ENCODE data around the gene RRP8.

Gene RRP8

GRCh38 chr11:6633422-6634408 lies 30.3 kb upstream of the RRP8 start:
- in situ Hi-C loops (cut with HindIII; ENCODE audit: low sequenced_read_pairs), result no loop called here

- in situ Hi-C loops (cut with HindIII; ENCODE audit: low sequenced_read_pairs), result no loop called here
These were observed 29.0 kb upstream of the RRP8 start for GRCh38 chr11:6632116-6633073.

GRCh38 chr11:6631361-6631890 lies 28.0 kb upstream of the RRP8 start:
- in situ Hi-C loops (cut with HindIII; ENCODE audit: low sequenced_read_pairs), result no loop called here

- in situ Hi-C loops (cut with HindIII; ENCODE audit: low sequenced_read_pairs), result no loop called here
These were observed 27.3 kb upstream of the RRP8 start for GRCh38 chr11:6630632-6631291.

DNA sequence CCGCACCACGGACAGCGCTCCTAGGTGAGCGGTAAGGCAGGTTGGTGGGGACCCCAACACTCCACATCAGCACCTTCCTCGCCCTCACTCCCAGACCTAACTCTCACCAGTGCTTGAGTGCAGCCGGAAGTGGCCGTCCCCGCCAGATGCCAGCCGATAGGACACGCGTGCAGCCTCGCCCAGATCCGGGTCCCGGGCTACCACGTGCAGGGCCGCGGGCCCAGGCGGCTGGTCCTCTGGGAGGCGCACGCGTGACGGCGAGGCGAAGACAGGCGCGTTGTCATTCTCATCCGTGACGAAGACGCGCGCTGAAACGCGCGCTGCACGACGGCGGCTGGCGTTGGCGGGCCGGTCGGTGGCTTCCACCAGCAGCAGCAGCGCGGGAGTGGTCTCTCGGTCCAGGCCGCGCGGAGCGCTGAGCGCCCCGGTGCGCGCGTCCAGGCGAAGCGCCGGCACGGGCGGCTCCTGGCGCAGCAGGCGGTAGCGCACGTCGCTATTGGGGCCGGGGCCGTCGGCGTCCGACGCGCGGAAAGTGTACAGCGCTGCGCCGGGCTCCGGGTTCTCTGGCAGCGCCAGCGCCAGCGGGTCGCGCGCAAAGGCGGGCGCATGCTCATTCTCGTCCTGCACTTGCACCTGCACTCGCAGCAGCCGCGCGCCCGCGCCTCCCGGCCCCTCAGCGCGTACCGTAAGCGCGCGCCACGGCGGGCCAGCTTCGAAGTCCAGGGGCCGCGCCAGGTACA lies 26.6 kb upstream of the RRP8 start:
- in situ Hi-C loops (cut with HindIII; ENCODE audit: low sequenced_read_pairs), result no loop called here

DNA sequence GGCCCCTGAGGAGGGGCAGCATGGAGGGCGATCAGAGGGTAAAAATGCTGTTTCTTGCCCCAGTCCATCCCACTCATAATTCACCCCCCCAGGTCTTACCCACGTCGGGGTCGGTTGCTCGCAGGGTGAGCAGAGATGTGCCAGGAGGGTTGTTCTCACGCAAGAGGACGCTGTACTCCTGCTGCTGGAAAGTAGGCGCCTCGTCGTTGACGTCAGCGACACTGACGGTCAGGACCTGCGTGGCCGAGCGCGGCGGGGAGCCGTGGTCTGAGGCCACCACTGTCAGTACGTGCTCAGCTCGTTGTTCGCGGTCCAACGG lies 26.1 kb upstream of the RRP8 start:
- in situ Hi-C loops (cut with HindIII; ENCODE audit: low sequenced_read_pairs), result no loop called here

GRCh38 chr11:6628526-6628925 lies 25.1 kb upstream of the RRP8 start:
- in situ Hi-C loops (cut with HindIII; ENCODE audit: low sequenced_read_pairs), result no loop called here

GRCh38 chr11:6627762-6628241 lies 24.4 kb upstream of the RRP8 start:
- in situ Hi-C loops (cut with HindIII; ENCODE audit: low sequenced_read_pairs), result no loop called here

DNA sequence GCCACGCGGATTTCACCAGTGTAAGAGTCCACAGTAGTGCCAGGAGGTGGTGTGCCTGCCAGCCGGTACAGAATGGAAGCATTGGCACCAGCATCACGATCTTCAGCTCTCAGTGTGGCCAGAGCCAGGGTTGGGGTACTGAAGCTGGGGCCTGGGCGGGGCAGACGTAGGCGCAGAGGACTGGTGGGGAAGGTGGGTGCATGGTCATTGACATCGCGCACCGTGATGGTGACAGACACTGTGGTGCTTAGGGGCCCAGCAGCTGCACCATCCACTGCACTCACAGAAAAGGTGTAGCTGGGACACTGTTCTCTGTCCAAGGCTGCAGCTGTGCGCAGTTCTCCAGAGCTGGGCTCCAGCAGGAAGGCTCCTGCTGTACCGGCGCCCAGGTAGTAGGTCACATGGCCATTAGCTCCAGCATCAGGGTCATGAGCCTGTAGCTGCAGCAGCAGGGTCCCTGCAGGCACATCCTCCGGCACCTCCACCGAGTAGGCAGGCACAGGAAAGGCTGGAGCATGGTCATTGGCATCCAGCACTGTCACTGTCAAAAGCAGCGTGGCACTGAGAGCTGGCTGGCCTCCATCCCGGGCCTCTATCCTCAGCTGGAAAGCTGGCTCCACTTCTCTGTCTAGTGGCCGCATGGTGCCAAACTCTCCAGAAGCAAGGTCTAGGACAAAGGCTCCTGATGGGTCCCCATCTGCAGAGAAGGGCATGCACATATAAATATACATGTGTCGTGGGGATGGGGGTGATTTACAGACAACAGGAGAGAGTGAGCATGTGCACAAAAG lies 23.8 kb upstream of the RRP8 start:
- in situ Hi-C loops (cut with HindIII; ENCODE audit: low sequenced_read_pairs), result no loop called here

GRCh38 chr11:6625832-6626420 lies 22.5 kb upstream of the RRP8 start:
- in situ Hi-C loops (cut with HindIII; ENCODE audit: low sequenced_read_pairs), result no loop called here

DNA sequence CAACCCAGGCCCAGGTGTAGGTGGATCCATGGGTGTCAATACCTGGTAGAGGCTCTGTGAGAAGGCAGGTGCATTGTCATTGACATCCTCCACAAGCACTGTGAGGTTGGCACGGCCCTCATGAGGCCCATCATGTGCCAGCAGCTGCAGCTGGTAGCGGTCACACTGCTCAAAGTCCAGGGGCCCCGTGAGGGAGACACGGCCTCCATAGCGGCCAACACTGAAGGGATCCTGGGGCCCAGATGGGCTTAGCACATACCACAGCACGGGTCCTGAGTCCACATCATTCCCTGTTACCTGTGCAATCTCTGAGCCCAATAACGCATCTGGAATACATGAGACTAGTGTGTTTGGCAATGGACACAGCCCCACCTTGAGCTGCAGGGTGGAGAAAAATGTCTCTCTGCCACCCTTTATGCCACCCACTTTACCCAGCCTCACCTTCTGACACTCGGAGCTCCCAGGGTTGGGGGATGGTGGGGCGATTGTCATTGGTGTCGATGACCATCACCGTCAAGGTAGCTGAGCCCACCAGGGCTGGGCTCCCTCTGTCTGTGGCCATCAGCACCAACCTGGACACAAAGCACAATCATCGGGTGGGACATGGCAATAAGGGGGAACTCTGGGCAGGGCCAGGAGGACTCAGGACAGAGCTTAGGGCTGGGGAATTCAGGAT lies 21.9 kb upstream of the RRP8 start:
- in situ Hi-C loops (cut with HindIII; ENCODE audit: low sequenced_read_pairs), result no loop called here

GRCh38 chr11:6623391-6624363 lies 20.3 kb upstream of the RRP8 start:
- in situ Hi-C loops (cut with HindIII; ENCODE audit: low sequenced_read_pairs), result no loop called here

- in situ Hi-C loops (cut with HindIII; ENCODE audit: low sequenced_read_pairs), result no loop called here
These were observed 19.1 kb upstream of the RRP8 start for GRCh38 chr11:6622261-6623171.

DNA sequence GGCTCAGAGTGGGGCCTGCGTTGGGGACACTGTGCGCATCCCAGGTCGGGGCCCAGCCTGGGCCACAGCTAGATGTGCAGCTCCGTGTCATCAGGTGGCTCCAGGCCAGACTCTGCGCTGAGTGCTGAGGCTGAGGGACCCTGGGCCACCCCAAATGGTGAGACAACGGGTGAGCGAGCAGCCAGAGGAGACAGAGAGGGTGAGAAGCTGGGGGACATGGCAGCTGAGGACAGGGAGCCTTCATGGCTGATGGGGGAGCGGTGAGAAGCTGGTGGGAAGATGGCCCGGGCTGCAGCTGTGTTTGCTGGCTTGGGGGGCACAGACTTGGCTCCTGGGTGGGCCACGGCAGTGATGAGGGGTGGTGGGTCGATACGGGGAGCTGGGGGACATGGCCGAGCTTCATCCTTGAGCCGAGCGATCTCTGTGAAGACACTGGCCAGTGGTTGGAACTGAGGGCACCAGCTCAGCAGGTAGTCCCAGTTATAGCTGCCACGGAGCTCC lies 18.3 kb upstream of the RRP8 start:
- in situ Hi-C loops (cut with HindIII; ENCODE audit: low sequenced_read_pairs), result no loop called here

- in situ Hi-C loops (cut with HindIII; ENCODE audit: low sequenced_read_pairs), result no loop called here
These were observed 17.2 kb upstream of the RRP8 start for GRCh38 chr11:6620636-6621035.
